AG04449 (cell line): ENCODE results near the gene KRT4.

Experiments used
- CTCF ChIA-PET: fragments of 350-600 bp; formaldehyde crosslinking; extraction: SDS; loops from one replicate; lab custom pipeline; 2021; ENCODE audit warnings: antibody characterized with exemption; lab: Yijun Ruan, JAX
- POLR2A ChIA-PET: fragments of 400-600, 350-600 bp; formaldehyde crosslinking; extraction: SDS; loops from one replicate; lab custom pipeline; 2020; ENCODE audit warnings: antibody characterized with exemption, inconsistent platforms; lab: Yijun Ruan, JAX
- DNase-seq: peaks from one replicate; pipeline ENCODE4 v3.0.0-alpha.2; 2010; ENCODE audit warnings: low read depth, low spot score
- H3K4me3 ChIP-seq: 2 replicates; pipeline ENCODE4 v1.5.1; 2011; ENCODE audit warnings: low read depth, mild to moderate bottlenecking, control low read depth, low read length
- CTCF ChIP-seq: IDR thresholded peaks from one replicate; pipeline ENCODE4 v1.5.1; 2011; ENCODE audit warnings: mild to moderate bottlenecking, moderate library complexity, low read length, control low read depth, inconsistent platforms; ENCODE audit not compliant: insufficient read depth; ENCODE audit errors: missing control alignments

KRT4 gene

GRCh38 chr12:52815676-52816588, 2.0 kb upstream of the KRT4 start:
- no peak for DNase-seq
- POLR2A ChIA-PET = no interaction called here
- CTCF ChIA-PET = no interaction called here
- no peak overlapping the region for H3K4me3 ChIP-seq
- TF ChIP-seq CTCF = no peak

- POLR2A ChIA-PET = interaction anchor here (0.7 kb wide), 1 partner anchor 475 kb away, joined by 3 read pairs; no protein-coding TSS in a partner anchor
- no peak overlapping the region for H3K4me3 ChIP-seq
- TF ChIP-seq CTCF = no peak
- DNase-seq = no peak
- CTCF ChIA-PET = no interaction called here
Measured at GRCh38 chr12:52815161-52815560, 1.2 kb upstream of the KRT4 start.

- no peak for TF ChIP-seq CTCF
- no peak for DNase-seq
- CTCF ChIA-PET = no interaction called here
- H3K4me3 ChIP-seq = no peak overlapping the region
- POLR2A ChIA-PET = interaction anchor here (0.7 kb wide), 1 partner anchor 475 kb away, joined by 3 read pairs; no protein-coding TSS in a partner anchor
Measured at GRCh38 chr12:52814710-52815155, 817 bp upstream of the KRT4 start.

GRCh38 chr12:52813203-52813819, 605 bp downstream of the KRT4 start:
- no peak for TF ChIP-seq CTCF
- POLR2A ChIA-PET = no interaction called here
- DNase-seq = no peak
- CTCF ChIA-PET = interaction anchor here (1.5 kb wide), 2 partner anchors 9 to 72 kb away, joined by 4 to 5 read pairs; no protein-coding TSS in a partner anchor
- no peak overlapping the region for H3K4me3 ChIP-seq

GRCh38 chr12:52812749-52813148, 1.2 kb downstream of the KRT4 start:
- no peak for TF ChIP-seq CTCF
- CTCF ChIA-PET = interaction anchor here (1.5 kb wide), 2 partner anchors 10 to 72 kb away, joined by 4 to 5 read pairs; no protein-coding TSS in a partner anchor
- no peak overlapping the region for H3K4me3 ChIP-seq
- no peak for DNase-seq
- POLR2A ChIA-PET = no interaction called here

GRCh38 chr12:52812073-52812400, 1.9 kb downstream of the KRT4 start:
- TF ChIP-seq CTCF = no peak
- CTCF ChIA-PET = interaction anchor here (1.5 kb wide), 1 partner anchor 73 kb away, joined by 5 read pairs; no protein-coding TSS in a partner anchor
- no peak overlapping the region for H3K4me3 ChIP-seq
- POLR2A ChIA-PET = no interaction called here
- no peak for DNase-seq
